Suprapubic skin (tissue), 4 donors: Measurements from ENCODE around the gene COMMD1.

Experiments used
- CTCF ChIP-seq, 2 donors: fragments of 200-600 bp in 1 of 2; fragments of 450-650 bp in 1 of 2; sonication (generic) in 1 of 2; IDR thresholded peaks; one replicate each; pipeline ENCODE4 v1.5.1; 2016 to 2019; ENCODE audit warnings: antibody characterized with exemption in 2 of 2, mild to moderate bottlenecking in 1 of 2, moderate library complexity in 1 of 2
- EP300 ChIP-seq: sonication (generic); formaldehyde crosslinking; IDR thresholded peaks from one replicate; pipeline ENCODE4 v1.6.1; 2017; ENCODE audit warnings: antibody characterized with exemption
- POLR2A ChIP-seq, 2 donors: fragments of 450-650 bp; IDR thresholded peaks; one replicate each; pipeline ENCODE4 v1.6.1; 2017; ENCODE audit warnings: antibody characterized with exemption in 2 of 2, mild to moderate bottlenecking in 2 of 2, moderate library complexity in 2 of 2
- POLR2AphosphoS5 ChIP-seq, 3 donors: sonication (generic); formaldehyde crosslinking; IDR thresholded peaks; one replicate each; pipeline ENCODE4 v1.6.1; 2017; ENCODE audit warnings: antibody characterized with exemption in 3 of 3

- TF ChIP-seq CTCF (IDR thresholded peaks at IDR 0.05) (no peak), POLR2AphosphoS5 (IDR thresholded peaks at IDR 0.05) (no peak), POLR2A (IDR thresholded peaks at IDR 0.05) (no peak), EP300 (no peak)
Observed at GRCh38 chr2:61998426-61998825, 93.0 kb downstream of the COMMD1 start.
